ENCODE measurements around the gene TBATA. TPM values are rescaled to one million over a fixed set of nuclear protein-coding genes. Genes with fewer than 3 reads are reported as not detected.

Gene TBATA
- polyA plus RNA-seq, 1 of the 3 experiments (the other 2 are of a cell fraction) = not detected

GRCh38 chr10:70799124-70799523 is 13.9 kb upstream of the TBATA start:
- Histone ChIP-seq H3K4me3 (ENCODE audit: low read depth in 2 of 2, low read length in 1 of 2) (no peak overlapping the region), H3K9ac (no peak overlapping the region), H3K27me3 (ENCODE audit: insufficient read depth) (peaks cover 36% of the 10 kb centered on the region; the same call in 1 of the 2 replicates), H3K4me1 (ENCODE audit: control insufficient read depth in 1 of 2, insufficient read depth in 2 of 2, low read depth in 1 of 2, low read length in 1 of 2) (no peaks in the 10 kb centered on the region), H3K9me3 (no peaks in the 10 kb centered on the region), H4K20me1 (ENCODE audit: insufficient read depth) (no peaks in the 10 kb centered on the region), H3K4me2 (no peak overlapping the region), H3F3A (replicated peaks; ENCODE audit: insufficient read depth) (no peaks in the 10 kb centered on the region), H3K9me2 (no peaks in the 10 kb centered on the region), H3K27ac (ENCODE audit: low read depth in 2 of 2, low read length in 1 of 2) (no peak overlapping the region), H3K79me2 (ENCODE audit: insufficient read depth) (no peaks in the 10 kb centered on the region), H3K36me3 (replicated peaks in 1 of 2; ENCODE audit: control insufficient read depth in 1 of 2, insufficient read depth in 2 of 2, low read length in 1 of 2) (no peaks in the 10 kb centered on the region), H2AFZ (ENCODE audit: low read depth) (no peak overlapping the region)
- no peak for DNase-seq
- CTCF ChIA-PET = interaction anchor here (2.2 kb wide), 1 partner anchor 17 kb away, joined by 5 read pairs; the partner anchor contains the start of gene SGPL1
- POLR2A ChIA-PET = no interaction called here
- WGBS (ENCODE audit: low lambda C conversion rate) = 36% methylated on average over 5 of the region's 5 CpGs
- TF ChIP-seq RCOR1 (IDR thresholded peaks at IDR 0.05; ENCODE audit: low read length) (no peak), ZBTB33 (IDR thresholded peaks at IDR 0.05; ENCODE audit: borderline replicate concordance, low read depth) (no peak), IRF3 (IDR thresholded peaks at IDR 0.05; ENCODE audit: low read depth, low read length) (no peak), GABPA (IDR thresholded peaks at IDR 0.05; ENCODE audit: low read depth) (no peak), JUND (IDR thresholded peaks at IDR 0.05) (no peak), USF1 (IDR thresholded peaks at IDR 0.05; ENCODE audit: borderline replicate concordance, low read depth) (no peak), TCF12 (IDR thresholded peaks at IDR 0.05) (no peak), RXRA (IDR thresholded peaks at IDR 0.05; ENCODE audit: borderline replicate concordance, low read depth) (no peak), SMC3 (IDR thresholded peaks at IDR 0.05; ENCODE audit: low read depth, low read length) (no peak), REST (IDR thresholded peaks at IDR 0.05; ENCODE audit: low read depth, low read length) (no peak), EZH2phosphoT487 (IDR thresholded peaks at IDR 0.05; ENCODE audit: borderline replicate concordance, low read depth) (no peak), FOXJ3 (CRISPR knock-in tag; IDR thresholded peaks at IDR 0.05) (no peak), GATA2 (CRISPR knock-in tag; IDR thresholded peaks at IDR 0.05) (no peak), MAX (IDR thresholded peaks at IDR 0.05; ENCODE audit: low read depth) (no peak), YY1 (IDR thresholded peaks at IDR 0.05; ENCODE audit: low read depth) (no peak), NFIC (IDR thresholded peaks at IDR 0.05; ENCODE audit: borderline replicate concordance) (no peak), SIN3A (IDR thresholded peaks at IDR 0.05; ENCODE audit: borderline replicate concordance, low read depth, low read length) (no peak), CHD2 (IDR thresholded peaks at IDR 0.05; ENCODE audit: low read length, partially characterized antibody) (no peak), RAD21 (IDR thresholded peaks at IDR 0.05; ENCODE audit: low read length) (no peak), USF2 (IDR thresholded peaks at IDR 0.05; ENCODE audit: borderline replicate concordance, low read depth, low read length) (no peak)
